Measurements from ENCODE around the gene SLC6A17.

GRCh38 chr1:110192541-110192940 lies 42.2 kb downstream of the SLC6A17 start:
- no peak for TF ChIP-seq EZH2 (optimal IDR thresholded peaks at IDR 0.05; ENCODE audit: low read depth, low read length)
- no peak for TF ChIP-seq CTCF (IDR thresholded peaks at IDR 0.05; ENCODE audit: low read length)
- TF ChIP-seq EZH2phosphoT487 (IDR thresholded peaks at IDR 0.05; ENCODE audit: low read length) = no peak

Measured in MM.1S (cell line).